ENCODE data around the gene KIR2DL4. TPM values are rescaled to one million over a fixed set of nuclear protein-coding genes. Genes with fewer than 3 reads are reported as not detected.
"Not testable (repeated sequence)": the region's sequence is repeated elsewhere in the genome, so short reads cannot be mapped to it uniquely, and the experiment has no call there.

Gene KIR2DL4
- total RNA-seq, 1 experiment from 2014 or later = not detected

DNA sequence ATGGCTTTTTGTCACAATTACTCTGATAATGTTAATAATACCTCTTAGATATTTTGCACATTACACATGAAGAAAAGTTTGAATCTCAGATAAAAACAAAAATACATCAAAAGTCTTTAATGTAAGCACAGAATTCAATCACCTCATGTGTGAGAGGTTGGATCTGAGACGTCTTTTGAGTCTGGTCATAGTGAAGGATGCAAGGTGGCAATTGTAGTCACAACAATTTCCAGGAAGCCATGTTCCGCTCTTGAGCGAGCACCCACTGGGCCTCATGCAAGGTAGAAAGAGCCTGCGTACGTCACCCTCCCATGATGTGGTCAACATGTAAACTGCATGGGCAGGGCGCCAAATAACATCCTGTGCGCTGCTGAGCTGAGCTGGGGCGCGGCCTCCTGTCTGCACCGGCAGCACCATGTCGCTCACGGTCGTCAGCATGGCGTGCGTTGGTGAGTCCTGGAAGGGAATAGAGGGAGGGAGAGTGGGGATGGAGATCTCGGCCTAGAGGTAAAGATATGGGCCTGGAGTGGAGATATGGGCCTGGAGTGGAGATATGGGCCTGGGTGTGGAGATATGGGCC lies 46.7 kb downstream of the KIR2DL4 start, which contains the start of gene KIR3DL2:
Gene KIR3DL2, plus strand, starts transcription at position 383 of the 580 bp plus-strand sequence. Its CDS starts 33 bp downstream, at position 416.
- DNase-seq, H3K36me3 ChIP-seq, H3K27me3 ChIP-seq, H3K4me3 ChIP-seq, H3K9me3 ChIP-seq: not testable (repeated sequence)

DNA sequence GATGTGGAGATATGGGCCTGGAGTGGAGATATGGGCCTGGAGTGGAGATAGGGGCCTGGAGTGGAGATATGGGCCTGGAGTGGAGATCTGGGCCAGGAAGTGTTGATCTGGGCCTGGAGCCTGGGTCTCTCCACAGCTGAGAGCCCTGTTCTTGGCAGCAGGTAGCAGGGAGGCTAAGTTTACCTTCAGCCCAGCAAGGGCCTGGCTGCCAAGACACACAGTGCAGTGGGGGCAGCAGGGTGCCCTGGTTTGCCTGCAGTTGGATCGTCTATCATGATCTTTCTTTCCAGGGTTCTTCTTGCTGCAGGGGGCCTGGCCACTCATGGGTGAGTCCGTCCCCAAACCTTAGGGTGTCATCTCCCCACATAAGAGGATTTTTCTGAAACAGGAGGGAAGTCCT lies 47.5 kb downstream of the KIR2DL4 start:
- Histone ChIP-seq H3K36me3 (no peaks in the 10 kb centered on the region), H3K27me3 (no peaks in the 10 kb centered on the region), H3K4me3 (no peak overlapping the region), H3K9me3 (no peaks in the 10 kb centered on the region; the same call in 1 of the 2 replicates)
- no peak for DNase-seq

DNA sequence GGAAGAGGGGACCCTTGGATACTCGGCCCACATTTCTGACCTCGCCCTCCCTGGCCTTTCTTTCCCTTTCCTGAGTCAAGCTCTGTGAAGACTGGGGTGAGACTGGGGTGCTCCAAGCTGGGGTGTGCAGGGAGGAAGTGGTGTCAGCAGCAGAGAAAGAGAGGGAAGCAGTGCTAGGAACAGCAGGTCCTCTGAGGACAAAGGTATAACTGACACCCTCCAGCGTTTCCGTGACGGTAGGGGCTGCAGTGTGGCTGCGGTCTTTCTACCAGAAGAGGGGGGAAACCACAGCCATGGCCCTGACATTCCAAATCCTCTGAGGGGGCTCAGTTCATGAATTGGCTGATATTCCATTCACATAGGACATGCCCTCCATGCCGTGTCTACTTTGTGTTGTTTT lies 47.9 kb downstream of the KIR2DL4 start:
- DNase-seq = no peak
- H3K36me3 ChIP-seq = no peaks in the 10 kb centered on the region
- no peaks in the 10 kb centered on the region; the same call in 1 of the 2 replicates for H3K9me3 ChIP-seq
- no peak overlapping the region for H3K4me3 ChIP-seq
- no peaks in the 10 kb centered on the region for H3K27me3 ChIP-seq

- not testable (repeated sequence) for H3K4me3 ChIP-seq, DNase-seq, H3K36me3 ChIP-seq, H3K9me3 ChIP-seq, H3K27me3 ChIP-seq
Measured at GRCh38 chr19:54855241-54855640, 51.8 kb downstream of the KIR2DL4 start.

DNA sequence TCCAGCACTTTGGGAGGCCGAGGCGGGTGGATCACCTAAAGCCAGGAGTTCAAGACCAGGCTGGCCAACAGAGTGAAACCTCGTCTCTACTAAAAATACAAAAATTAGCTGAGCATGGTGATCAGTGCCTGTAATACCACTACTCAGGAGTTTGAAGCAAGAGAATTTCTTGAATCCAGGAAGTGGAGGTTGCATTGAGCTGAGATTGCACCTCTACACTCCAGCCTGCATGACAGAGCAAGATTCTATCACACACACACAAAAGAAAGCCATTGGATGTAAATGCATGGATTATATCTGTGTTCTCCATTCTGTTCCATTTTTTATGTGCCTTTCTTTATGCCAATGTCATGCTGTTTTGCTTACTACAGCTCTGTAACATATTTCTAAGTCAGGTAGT lies 55.1 kb downstream of the KIR2DL4 start:
- not testable (repeated sequence) for H3K27me3 ChIP-seq, H3K9me3 ChIP-seq, H3K36me3 ChIP-seq, H3K4me3 ChIP-seq, DNase-seq

DNA sequence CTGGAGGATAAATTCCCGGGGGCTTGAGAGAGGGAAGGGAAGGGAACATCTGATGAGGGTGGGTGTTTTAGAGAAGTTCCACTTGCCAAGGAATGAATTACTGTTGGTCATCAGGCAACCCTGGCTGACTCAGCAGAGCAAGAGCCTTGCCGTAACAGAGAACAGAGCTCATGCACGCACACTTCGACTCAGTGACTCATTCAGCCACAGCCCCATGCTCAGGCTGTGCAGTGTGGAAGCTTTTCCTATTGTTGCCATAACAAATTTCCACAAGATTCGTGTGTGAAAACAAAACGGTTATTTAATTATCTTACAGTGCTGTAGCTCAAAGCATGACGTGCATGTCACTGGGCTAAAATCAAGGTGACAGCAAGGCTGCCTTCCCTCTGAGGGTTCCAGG lies 56.0 kb downstream of the KIR2DL4 start:
- H3K27me3 ChIP-seq, H3K36me3 ChIP-seq, H3K9me3 ChIP-seq, H3K4me3 ChIP-seq: not testable (repeated sequence)
- peak; percentile 83 for DNase-seq

GRCh38 chr19:54863459-54863858 lies 60.0 kb downstream of the KIR2DL4 start:
- H3K4me3 ChIP-seq, H3K36me3 ChIP-seq, H3K9me3 ChIP-seq, H3K27me3 ChIP-seq, DNase-seq: not testable (repeated sequence)

Other genes starting within 250 kb of the KIR2DL4 start
- gene LILRA2, start 229.8 kb upstream of the KIR2DL4 start, total RNA-seq (2014; rRNA removed; shearing (Covaris generic); ENCODE audit: low replicate concordance) = not detected in 2 replicates
- gene LILRA1, start 210.0 kb upstream of the KIR2DL4 start, total RNA-seq (2014; rRNA removed; shearing (Covaris generic); ENCODE audit: low replicate concordance) = not detected in 2 replicates
- not detected in 2 replicates for gene LILRB1, start 173.1 kb upstream of the KIR2DL4 start, total RNA-seq (2014; rRNA removed; shearing (Covaris generic); ENCODE audit: low replicate concordance)
- not detected in 2 replicates for gene LILRB4, start 140.6 kb upstream of the KIR2DL4 start, total RNA-seq (2014; rRNA removed; shearing (Covaris generic); ENCODE audit: low replicate concordance)
- gene KIR3DL3, start 79.2 kb upstream of the KIR2DL4 start, total RNA-seq (2014; rRNA removed; shearing (Covaris generic); ENCODE audit: low replicate concordance) = not detected in 2 replicates
- gene KIR2DL3, start 65.1 kb upstream of the KIR2DL4 start, total RNA-seq (2014; rRNA removed; shearing (Covaris generic); ENCODE audit: low replicate concordance) = not detected in 2 replicates
- gene KIR2DL1, start 33.8 kb upstream of the KIR2DL4 start, total RNA-seq (2014; rRNA removed; shearing (Covaris generic); ENCODE audit: low replicate concordance) = not detected in 2 replicates
- not detected in 2 replicates for gene KIR3DL1, start 12.9 kb downstream of the KIR2DL4 start, total RNA-seq (2014; rRNA removed; shearing (Covaris generic); ENCODE audit: low replicate concordance)
- not detected in 2 replicates for gene KIR2DS4, start 29.1 kb downstream of the KIR2DL4 start, total RNA-seq (2014; rRNA removed; shearing (Covaris generic); ENCODE audit: low replicate concordance)
- gene KIR3DL2, start 46.8 kb downstream of the KIR2DL4 start, total RNA-seq (2014; rRNA removed; shearing (Covaris generic); ENCODE audit: low replicate concordance) = not detected in 2 replicates
- gene FCAR, start 70.6 kb downstream of the KIR2DL4 start, total RNA-seq (2014; rRNA removed; shearing (Covaris generic); ENCODE audit: low replicate concordance) = 0.95 TPM in 1 of 2 replicates, not detected in the other
- not detected in 2 replicates for gene NCR1, start 102.5 kb downstream of the KIR2DL4 start, total RNA-seq (2014; rRNA removed; shearing (Covaris generic); ENCODE audit: low replicate concordance)
- not detected in 2 replicates for gene NLRP7, start 143.9 kb downstream of the KIR2DL4 start, total RNA-seq (2014; rRNA removed; shearing (Covaris generic); ENCODE audit: low replicate concordance)
- not detected in 2 replicates for gene NLRP2, start 162.8 kb downstream of the KIR2DL4 start, total RNA-seq (2014; rRNA removed; shearing (Covaris generic); ENCODE audit: low replicate concordance)
- not detected in 2 replicates for gene GP6, start 234.7 kb downstream of the KIR2DL4 start, total RNA-seq (2014; rRNA removed; shearing (Covaris generic); ENCODE audit: low replicate concordance)